A549 (cell line): ENCODE measurements around the gene RABL6.

Source experiments
- CHD2 ChIP-seq: fragments of 150-350 bp; IDR thresholded peaks from 2 replicates; pipeline ENCODE4 v1.6.1; 2014; ENCODE audit warnings: low read length; ENCODE audit not compliant: partially characterized antibody
- HEYL ChIP-seq: fragments of 250-450 bp; sonication (Bioruptor Pico); IDR thresholded peaks from 2 replicates; pipeline ENCODE4 v1.8.0; 2021; ENCODE audit warnings: mild to moderate bottlenecking, moderate library complexity
- POLR2A ChIP-seq: IDR thresholded peaks from 2 replicates; pipeline ENCODE4 v1.6.1; 2012; ENCODE audit warnings: mild to moderate bottlenecking, low read length
- ZNF302 ChIP-seq: fragments of 250-450 bp; sonication (Bioruptor Pico); IDR thresholded peaks from 2 replicates; pipeline ENCODE4 v1.9.0; 2021; ENCODE audit warnings: inconsistent platforms, mild to moderate bottlenecking, moderate library complexity
- TF ChIP-seq, protein P1 (sequence below): fragments of >200 bp; sonication (Bioruptor Twin); formaldehyde crosslinking; IDR thresholded peaks from 3 replicates; pipeline ENCODE4 v1.5.1; 2016

DNA sequence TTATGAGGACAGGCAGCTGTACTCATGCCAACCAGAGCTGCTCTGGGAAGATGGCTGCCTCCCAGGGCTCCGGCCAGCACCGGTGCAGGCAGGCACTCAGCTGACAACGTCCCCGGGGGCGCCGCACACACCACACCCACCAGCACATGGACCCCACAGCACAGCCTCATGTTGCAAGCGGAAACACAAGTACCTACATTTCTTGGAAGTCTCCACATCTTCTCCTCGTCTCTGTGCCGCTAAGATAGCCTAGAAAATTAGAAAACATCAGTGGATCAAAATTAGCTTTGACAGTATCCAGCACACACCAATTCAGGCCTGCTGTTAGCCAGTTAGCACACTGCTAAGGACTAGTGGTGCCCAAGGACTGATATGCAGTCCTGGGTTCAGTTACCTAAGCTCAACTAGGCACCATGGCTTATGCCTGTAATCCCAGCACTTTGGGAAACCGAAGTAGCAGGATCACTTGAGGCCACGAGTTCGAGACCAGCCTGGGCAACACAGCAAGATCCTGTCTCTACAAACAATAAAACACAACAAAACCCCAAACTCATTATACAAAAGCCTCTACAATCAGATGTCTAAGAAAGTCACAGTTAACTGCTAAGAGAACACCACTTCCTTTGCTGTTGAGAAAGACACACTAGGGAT is 56.0 kb downstream of the RABL6 start:
- no peak for TF ChIP-seq ZNF302 (CRISPR knock-in tag)
- no peak for TF ChIP-seq HEYL (CRISPR knock-in tag)
- TF ChIP-seq, protein P1, sequence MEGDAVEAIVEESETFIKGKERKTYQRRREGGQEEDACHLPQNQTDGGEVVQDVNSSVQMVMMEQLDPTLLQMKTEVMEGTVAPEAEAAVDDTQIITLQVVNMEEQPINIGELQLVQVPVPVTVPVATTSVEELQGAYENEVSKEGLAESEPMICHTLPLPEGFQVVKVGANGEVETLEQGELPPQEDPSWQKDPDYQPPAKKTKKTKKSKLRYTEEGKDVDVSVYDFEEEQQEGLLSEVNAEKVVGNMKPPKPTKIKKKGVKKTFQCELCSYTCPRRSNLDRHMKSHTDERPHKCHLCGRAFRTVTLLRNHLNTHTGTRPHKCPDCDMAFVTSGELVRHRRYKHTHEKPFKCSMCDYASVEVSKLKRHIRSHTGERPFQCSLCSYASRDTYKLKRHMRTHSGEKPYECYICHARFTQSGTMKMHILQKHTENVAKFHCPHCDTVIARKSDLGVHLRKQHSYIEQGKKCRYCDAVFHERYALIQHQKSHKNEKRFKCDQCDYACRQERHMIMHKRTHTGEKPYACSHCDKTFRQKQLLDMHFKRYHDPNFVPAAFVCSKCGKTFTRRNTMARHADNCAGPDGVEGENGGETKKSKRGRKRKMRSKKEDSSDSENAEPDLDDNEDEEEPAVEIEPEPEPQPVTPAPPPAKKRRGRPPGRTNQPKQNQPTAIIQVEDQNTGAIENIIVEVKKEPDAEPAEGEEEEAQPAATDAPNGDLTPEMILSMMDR = no peak
- TF ChIP-seq CHD2 = no peak
- TF ChIP-seq POLR2A = no peak
